ENCODE results near the gene KRT31.
"Not testable (repeated sequence)": the region's sequence is repeated elsewhere in the genome, so short reads cannot be mapped to it uniquely, and the experiment has no call there.

KRT31 gene

GRCh38 chr17:41396996-41397660 lies at the start of gene KRT31:
TSS of gene KRT31 (minus strand) at chr17:41397608. CDS start at chr17:41397539, 69 bp downstream.
- DNase-seq, result no peak

DNA sequence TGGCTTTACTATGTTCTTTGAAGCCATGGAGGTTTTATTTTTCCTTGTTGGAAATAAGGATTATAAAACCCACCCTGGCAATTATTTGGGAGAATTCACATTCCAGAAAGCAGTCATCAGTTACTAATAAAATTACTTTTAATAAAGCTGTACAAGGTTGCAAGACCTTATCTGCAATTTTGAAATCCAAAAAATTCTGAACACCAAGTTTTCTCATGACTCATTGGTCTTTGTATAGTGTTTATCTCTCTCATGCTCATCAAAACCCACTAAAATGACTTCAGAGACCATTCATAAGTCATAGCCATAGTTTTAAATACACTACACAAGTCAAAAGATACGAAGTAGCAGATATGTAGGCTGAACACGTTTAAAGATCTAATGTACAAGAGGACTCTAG lies 49.4 kb upstream of the KRT31 start:
- DNase-seq, result no peak

DNA sequence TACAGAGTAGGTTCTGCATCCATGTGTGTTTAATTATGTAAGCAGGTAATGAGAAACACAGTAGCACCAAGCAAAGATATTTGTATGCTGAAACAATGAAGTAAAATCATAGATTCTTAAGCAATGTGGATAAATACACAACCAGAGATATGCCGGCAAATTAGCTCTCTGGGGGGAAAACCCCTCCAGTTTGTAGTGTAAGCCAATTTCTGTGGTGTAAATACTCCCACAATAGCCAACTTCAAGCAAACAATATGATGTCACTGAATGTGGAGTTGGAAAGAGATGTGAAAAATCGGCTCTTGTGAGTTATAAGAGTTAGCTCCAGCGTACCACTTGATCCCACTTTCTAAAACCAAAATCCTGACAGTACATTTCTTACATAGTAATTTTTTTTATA lies 47.2 kb upstream of the KRT31 start:
- no peak for DNase-seq

GRCh38 chr17:41444186-41444585 lies 46.8 kb upstream of the KRT31 start:
- DNase-seq, result no peak

GRCh38 chr17:41442739-41443138 lies 45.3 kb upstream of the KRT31 start:
- no peak for DNase-seq

DNA sequence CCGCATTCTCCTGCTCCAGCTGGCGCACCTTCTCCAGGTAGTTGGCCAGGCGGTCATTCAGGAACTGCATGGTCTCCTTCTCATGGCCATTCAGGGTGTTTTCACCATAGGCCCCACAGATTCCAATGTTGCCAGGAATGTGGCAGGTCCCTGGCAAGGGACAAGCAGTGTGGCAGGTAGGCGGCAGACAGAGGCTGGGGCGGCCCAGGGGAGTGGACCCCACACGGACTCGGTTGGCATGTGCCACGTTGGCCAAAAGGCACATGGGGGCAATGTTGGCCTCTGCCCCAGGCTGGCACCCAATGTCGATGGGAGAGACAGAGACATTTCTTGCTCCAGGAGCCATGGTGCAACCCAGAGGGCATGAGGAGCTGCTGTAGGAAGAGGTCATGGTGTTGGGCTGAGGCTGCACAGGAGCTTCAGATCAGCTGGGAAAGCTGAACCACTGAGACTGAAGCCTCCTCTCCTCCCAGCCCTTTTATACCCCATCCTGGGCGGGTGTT lies 43.2 kb upstream of the KRT31 start, which contains the start of gene KRT38:
Gene KRT38 (minus strand): TSS at position 453 of the 503 bp plus-strand sequence. CDS start 62 bp downstream, at position 391.
- DNase-seq, result no peak

DNA sequence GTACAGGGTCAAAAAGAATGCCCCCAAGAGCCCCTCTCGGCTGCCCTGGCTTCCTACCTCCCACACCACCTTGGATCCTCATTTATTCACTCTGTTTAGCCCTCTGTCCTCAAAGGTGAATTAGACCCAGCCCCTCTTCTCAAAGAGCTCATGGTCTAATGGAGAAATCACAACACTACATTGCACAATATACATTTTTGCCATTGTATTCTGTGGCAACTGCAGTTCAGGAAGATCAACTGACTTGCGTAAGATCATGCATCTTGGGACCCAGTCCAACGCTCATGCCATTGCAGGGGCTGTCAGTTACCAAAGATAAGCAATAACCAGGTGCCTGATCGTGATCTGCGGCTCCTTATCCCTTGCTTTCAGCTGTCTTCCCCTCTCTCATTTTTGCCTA lies 42.0 kb upstream of the KRT31 start:
- DNase-seq, result no peak

GRCh38 chr17:41437769-41438168 lies 40.4 kb upstream of the KRT31 start:
- no peak for DNase-seq

DNA sequence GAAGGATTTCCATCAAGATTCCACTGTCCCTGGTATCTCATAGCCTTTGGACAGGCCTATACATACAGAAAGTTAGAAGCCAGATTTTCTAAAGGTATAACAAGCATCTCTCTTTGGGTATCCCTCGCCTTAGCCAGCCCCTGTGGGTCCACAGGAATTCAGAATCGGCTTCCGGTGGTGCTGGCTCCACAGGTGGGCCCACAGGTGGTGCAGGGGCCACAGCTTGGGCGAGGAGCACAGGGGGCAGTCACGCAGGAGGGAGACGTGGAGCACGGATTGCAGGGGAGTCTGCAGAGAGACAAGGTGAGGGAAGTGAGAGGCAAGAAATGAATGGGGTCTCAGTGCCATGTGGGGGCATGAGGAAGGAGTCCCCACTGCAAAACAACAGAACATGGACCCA lies 39.8 kb upstream of the KRT31 start:
- no peak for DNase-seq

GRCh38 chr17:41434415-41434814 lies 37.0 kb upstream of the KRT31 start:
- no peak for DNase-seq

DNA sequence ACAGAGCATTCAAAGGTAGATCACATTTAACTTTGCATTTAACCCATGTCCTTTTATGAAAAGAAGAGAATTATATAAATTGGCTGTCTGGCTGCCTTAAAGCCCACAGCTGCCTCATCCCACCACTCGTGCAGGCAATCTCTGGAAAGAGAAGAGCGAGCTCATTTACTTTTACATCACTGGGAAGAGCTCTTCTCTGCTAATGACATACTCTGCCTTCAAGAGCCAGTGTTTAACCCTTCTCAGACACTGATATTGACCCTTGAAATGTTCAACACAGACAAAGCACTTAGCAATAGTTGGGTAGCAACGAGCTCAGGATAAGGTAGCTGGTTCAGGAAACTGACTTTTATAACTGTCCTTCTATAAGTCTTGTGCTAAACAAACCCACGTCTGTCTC lies 36.6 kb upstream of the KRT31 start:
- no peak for DNase-seq

DNA sequence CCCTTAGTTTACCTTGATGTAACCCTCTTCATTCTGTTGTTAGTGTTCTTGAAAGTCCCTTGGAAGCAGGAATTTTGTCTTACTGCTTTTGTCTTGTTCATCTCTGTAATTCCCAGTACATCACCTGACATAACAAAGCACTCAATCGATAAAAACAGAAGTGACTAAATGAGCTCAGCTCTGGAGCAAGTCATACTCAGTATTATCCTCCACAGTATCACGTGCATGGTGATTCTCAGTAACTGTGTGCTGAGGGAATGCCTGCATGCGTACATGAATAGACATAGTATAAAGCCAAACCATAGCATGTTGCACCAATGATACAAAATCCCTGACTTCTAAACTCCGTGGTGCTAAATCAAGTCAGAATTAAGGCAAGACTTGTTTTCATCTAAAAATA lies 36.2 kb upstream of the KRT31 start:
- no peak for DNase-seq

DNA sequence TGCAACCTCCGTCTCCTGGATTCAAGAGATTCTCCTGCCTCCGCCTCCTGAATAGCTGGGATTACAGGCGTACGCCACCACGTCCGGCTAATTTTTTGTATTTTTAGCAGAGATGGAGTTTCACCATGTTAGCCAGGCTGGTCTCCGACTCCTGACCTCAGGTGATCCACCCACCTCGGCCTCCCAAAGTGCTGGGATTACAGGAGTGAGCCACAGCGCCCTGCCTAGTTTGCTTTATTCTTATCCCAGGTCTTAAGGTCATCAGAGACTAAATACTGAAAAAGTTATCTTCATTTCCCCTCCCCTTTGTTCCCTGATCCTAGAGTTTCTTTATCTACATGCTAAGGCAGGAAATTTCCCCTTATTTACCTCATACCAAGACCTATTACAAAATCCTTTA lies 33.0 kb upstream of the KRT31 start:
- DNase-seq, result not testable (repeated sequence)

GRCh38 chr17:41429667-41430066 lies 32.3 kb upstream of the KRT31 start:
- no peak for DNase-seq

DNA sequence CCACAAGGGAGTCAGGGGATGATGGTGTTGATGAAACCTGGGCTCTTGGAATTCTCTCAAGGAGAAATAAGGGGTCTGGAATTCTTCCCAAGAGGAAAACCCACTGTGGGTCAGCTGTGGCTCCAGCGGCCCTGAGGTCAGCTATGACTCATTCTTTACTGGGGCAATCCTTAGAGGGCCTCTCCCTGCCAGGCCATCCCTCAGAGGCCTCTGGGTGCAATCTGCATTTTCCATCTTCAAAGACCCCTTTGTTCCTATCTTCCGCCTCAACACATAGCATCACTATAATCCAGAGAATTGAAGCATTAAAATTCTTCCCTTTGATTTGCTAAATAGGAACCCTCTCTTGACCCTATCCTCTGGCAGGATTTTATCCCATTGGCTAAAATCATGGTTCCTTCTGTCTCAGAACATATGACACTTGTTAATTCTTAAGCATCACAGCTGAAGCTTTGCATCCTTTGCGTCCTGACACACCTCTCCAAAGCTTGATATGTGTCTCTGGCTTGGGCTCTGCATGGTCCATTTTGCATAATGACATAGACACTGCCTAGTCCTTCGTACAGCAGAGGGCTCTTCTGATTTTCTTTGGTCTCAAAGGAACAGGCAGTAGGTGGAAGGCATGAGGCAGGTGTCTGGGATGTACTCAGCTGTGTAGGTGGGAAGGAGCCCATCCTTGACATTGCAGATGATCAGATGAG lies 31.3 kb upstream of the KRT31 start:
- DNase-seq, result no peak

GRCh38 chr17:41424111-41424635 lies 26.8 kb upstream of the KRT31 start, which contains the start of gene KRT37:
TSS of gene KRT37 (minus strand) at chr17:41424585. CDS start at chr17:41424523, 62 bp downstream.
- DNase-seq, result no peak

DNA sequence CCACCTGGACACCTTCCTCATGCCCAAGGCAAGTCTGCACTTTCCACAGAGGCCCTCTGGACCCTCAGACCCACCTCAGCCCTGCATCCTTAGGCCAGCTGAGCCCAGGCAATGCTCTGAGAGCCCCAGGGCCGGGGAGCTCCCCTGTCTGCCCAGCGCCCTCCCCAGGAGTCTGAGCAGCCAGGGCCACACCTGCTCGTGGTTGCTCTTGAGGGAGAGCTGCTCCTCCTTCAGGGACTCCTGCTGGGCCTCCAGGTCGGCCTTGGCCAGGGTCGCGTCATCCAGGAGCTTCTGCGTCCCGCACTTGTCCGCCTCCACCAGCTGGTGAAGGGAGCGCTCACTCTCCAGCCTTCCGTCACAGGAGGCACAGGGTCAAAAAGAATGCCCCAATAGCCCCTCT lies 25.2 kb upstream of the KRT31 start:
- not testable (repeated sequence) for DNase-seq

GRCh38 chr17:41421617-41422016 lies 24.2 kb upstream of the KRT31 start:
- DNase-seq, result no peak

- no peak for DNase-seq
Observed at GRCh38 chr17:41421116-41421515, 23.7 kb upstream of the KRT31 start.

GRCh38 chr17:41420134-41420533 lies 22.7 kb upstream of the KRT31 start:
- DNase-seq, result no peak

DNA sequence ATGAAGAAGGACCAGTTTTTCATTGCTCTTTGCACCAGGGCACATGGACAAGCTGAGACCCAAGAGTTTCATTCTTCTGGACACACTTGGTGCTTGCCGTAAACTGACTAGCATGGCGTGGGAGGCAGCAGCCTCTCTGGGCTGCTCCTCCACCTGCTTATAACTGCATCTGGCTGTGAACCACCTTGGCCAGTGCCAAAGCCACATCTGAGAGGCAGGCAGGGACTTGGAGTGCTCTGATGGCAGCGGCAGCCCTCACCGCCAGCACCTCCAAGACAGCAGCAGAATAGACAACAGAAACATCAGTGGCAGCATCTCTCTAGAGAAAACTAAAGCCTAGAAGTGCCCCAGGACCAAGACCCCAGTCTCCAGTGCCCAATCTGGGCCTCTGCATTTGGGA lies 22.3 kb upstream of the KRT31 start:
- DNase-seq, result no peak

- no peak for DNase-seq
Observed at GRCh38 chr17:41418116-41418860, 20.9 kb upstream of the KRT31 start.
